Caki2 (cell line): ENCODE data around the gene PER2. TPM values are rescaled to one million over a fixed set of nuclear protein-coding genes. Genes with fewer than 3 reads are reported as not detected.

Experiments used
- DNase-seq: peaks from one replicate; pipeline ENCODE4 v3.0.0-alpha.2; 2015; ENCODE audit warnings: low read depth
- in situ Hi-C: cut with HindIII; loops from 2 replicates; pipeline ENCODE4 v1.10.0; 2016; ENCODE audit warnings: low sequenced_read_pairs, low pct_unique_long_range_greater_than_20kb, mixed read lengths
- total RNA-seq: library from RNA; depleted of rRNA; stranded (reverse); fragments of >200 nt; shearing (Covaris generic); gene quantifications from 2 replicates; pipeline ENCODE4 v1.2.3, GENCODE V29; 2014; ENCODE audit warnings: low replicate concordance

The PER2 gene
- total RNA-seq, 1 experiment from 2014 or later: 0.95 TPM

- in situ Hi-C loops: no loop called here
- no peak for DNase-seq
Observed at GRCh38 chr2:238291550-238292281, 3.3 kb upstream of the PER2 start.

- in situ Hi-C loops: no loop called here
- DNase-seq: no peak
Observed at GRCh38 chr2:238290715-238291549, 2.5 kb upstream of the PER2 start.

GRCh38 chr2:238290091-238290509, 1.7 kb upstream of the PER2 start:
- DNase-seq: peak; percentile 82
- in situ Hi-C loops: no loop called here

GRCh38 chr2:238289574-238289973, 1.2 kb upstream of the PER2 start:
- in situ Hi-C loops: no loop called here
- DNase-seq: no peak

GRCh38 chr2:238288650-238289573, 502 bp upstream of the PER2 start:
- peak; percentile 93 for DNase-seq
- in situ Hi-C loops: no loop called here

GRCh38 chr2:238286987-238287736, 1.2 kb downstream of the PER2 start:
- DNase-seq: no peak
- in situ Hi-C loops: no loop called here

GRCh38 chr2:238286551-238286950, 1.9 kb downstream of the PER2 start:
- peak; percentile 21 for DNase-seq

GRCh38 chr2:238286095-238286494, 2.3 kb downstream of the PER2 start:
- in situ Hi-C loops: no loop called here
- DNase-seq: no peak

More at GRCh38 chr2:238286551-238286950, 1.9 kb downstream of the PER2 start:
- in situ Hi-C loops: no loop called here

- in situ Hi-C loops: no loop called here
- peak; percentile 87 for DNase-seq
Observed at GRCh38 chr2:238285653-238286082, 2.7 kb downstream of the PER2 start.

GRCh38 chr2:238284802-238285515, 3.5 kb downstream of the PER2 start:
- no peak for DNase-seq
- in situ Hi-C loops: no loop called here

GRCh38 chr2:238282861-238283738, 5.3 kb downstream of the PER2 start:
- in situ Hi-C loops: no loop called here
- DNase-seq: no peak

GRCh38 chr2:238281826-238282480, 6.5 kb downstream of the PER2 start:
- in situ Hi-C loops: no loop called here
- no peak for DNase-seq

- no peak for DNase-seq
- in situ Hi-C loops: no loop called here
Observed at GRCh38 chr2:238280083-238280825, 8.2 kb downstream of the PER2 start.

GRCh38 chr2:238279324-238279682, 9.1 kb downstream of the PER2 start:
- no peak for DNase-seq
- in situ Hi-C loops: no loop called here

GRCh38 chr2:238278626-238279323, 9.6 kb downstream of the PER2 start:
- DNase-seq: no peak
- in situ Hi-C loops: no loop called here
